Hepatocyte (in vitro differentiated cells): ENCODE data around the gene ZBTB8B. TPM values are rescaled to one million over a fixed set of nuclear protein-coding genes. Genes with fewer than 3 reads are reported as not detected.

Source experiments
- DNase-seq: peaks from one replicate; pipeline ENCODE4 v3.0.0-alpha.2; 2016; ENCODE audit warnings: low spot score
- H2AFZ ChIP-seq: fragments of 200-600 bp; sonication (generic); 2 replicates; pipeline ENCODE4 v1.6.0; 2016; ENCODE audit warnings: antibody characterized with exemption, mild to moderate bottlenecking
- H3K27ac ChIP-seq: fragments of 200-600 bp; sonication (generic); 2 replicates; pipeline ENCODE4 v1.5.1; 2016; ENCODE audit warnings: mild to moderate bottlenecking
- H3K27me3 ChIP-seq: fragments of 200-600 bp; sonication (generic); 2 replicates; pipeline ENCODE4 v1.6.1; 2016
- H3K36me3 ChIP-seq: fragments of 200-600 bp; sonication (generic); replicated peaks from 2 replicates; pipeline ENCODE4 v1.5.1; 2016; ENCODE audit warnings: low read depth; ENCODE audit not compliant: insufficient read depth
- H3K4me1 ChIP-seq: fragments of 200-600 bp; sonication (generic); 2 replicates; pipeline ENCODE4 v1.5.1; 2016; ENCODE audit warnings: mild to moderate bottlenecking, moderate library complexity; ENCODE audit not compliant: insufficient read depth
- H3K4me2 ChIP-seq: fragments of 200-600 bp; sonication (generic); 2 replicates; pipeline ENCODE4 v1.6.0; 2016
- H3K4me3 ChIP-seq: fragments of 200-600 bp; sonication (generic); 2 replicates; pipeline ENCODE4 v1.5.1; 2016; ENCODE audit warnings: mild to moderate bottlenecking
- H3K79me2 ChIP-seq: fragments of 200-600 bp; sonication (generic); 2 replicates; pipeline ENCODE4 v1.6.0; 2017; ENCODE audit warnings: mild to moderate bottlenecking
- H3K9me2 ChIP-seq: fragments of 200-600 bp; sonication (generic); replicated peaks from 2 replicates; pipeline ENCODE4 v1.6.0; 2017; ENCODE audit warnings: mild to moderate bottlenecking; ENCODE audit not compliant: insufficient read depth
- H3K9me3 ChIP-seq: fragments of 200-600 bp; sonication (generic); 2 replicates; pipeline ENCODE4 v1.5.1; 2016; ENCODE audit warnings: low read depth, mild to moderate bottlenecking
- H4K20me1 ChIP-seq: fragments of 200-600 bp; sonication (generic); 2 replicates; pipeline ENCODE4 v1.6.0; 2016; ENCODE audit warnings: mild to moderate bottlenecking; ENCODE audit not compliant: insufficient read depth, poor library complexity, severe bottlenecking
- EZH2 ChIP-seq: fragments of 200-600 bp; sonication (generic); IDR thresholded peaks from 2 replicates; pipeline ENCODE4 v1.6.1; 2016; ENCODE audit warnings: antibody characterized with exemption, mild to moderate bottlenecking, borderline replicate concordance
- EZH2phosphoT487 ChIP-seq: fragments of 200-600 bp; sonication (generic); IDR thresholded peaks from one replicate; pipeline ENCODE4 v1.6.1; 2018; ENCODE audit warnings: antibody characterized with exemption, mild to moderate bottlenecking, low read depth, moderate library complexity; ENCODE audit not compliant: unreplicated experiment, severe bottlenecking
- WGBS: methylation state at CpG from one replicate; pipeline ENCODE4 v1.1.6; 2016; ENCODE audit warnings: low lambda C conversion rate; ENCODE audit errors: missing lambda C conversion rate; 5-methylcytosine and 5-hydroxymethylcytosine counted together
- polyA plus RNA-seq: library from polyadenylated mRNA; unstranded; fragments of >200 nt; fragmentation: Nextera tagmentation; extraction: Ambion mirVana; gene quantifications from 2 replicates; pipeline ENCODE4 v1.2.1, GENCODE V29; 2016
- total RNA-seq: library from RNA; depleted of rRNA; stranded (reverse); fragments of >200 nt; gene quantifications from 2 replicates; pipeline ENCODE4 v1.2.3, GENCODE V29; 2014
- TF ChIP-seq, protein P1 (sequence below): fragments of 200-600 bp; sonication (generic); IDR thresholded peaks from 2 replicates; pipeline ENCODE4 v1.5.1; 2016; ENCODE audit warnings: antibody characterized with exemption, mild to moderate bottlenecking; ENCODE audit not compliant: poor library complexity

The ZBTB8B gene
- total and polyA plus RNA-seq, 2 experiments from 2014 or later: 0.28 to 0.90 TPM

DNA sequence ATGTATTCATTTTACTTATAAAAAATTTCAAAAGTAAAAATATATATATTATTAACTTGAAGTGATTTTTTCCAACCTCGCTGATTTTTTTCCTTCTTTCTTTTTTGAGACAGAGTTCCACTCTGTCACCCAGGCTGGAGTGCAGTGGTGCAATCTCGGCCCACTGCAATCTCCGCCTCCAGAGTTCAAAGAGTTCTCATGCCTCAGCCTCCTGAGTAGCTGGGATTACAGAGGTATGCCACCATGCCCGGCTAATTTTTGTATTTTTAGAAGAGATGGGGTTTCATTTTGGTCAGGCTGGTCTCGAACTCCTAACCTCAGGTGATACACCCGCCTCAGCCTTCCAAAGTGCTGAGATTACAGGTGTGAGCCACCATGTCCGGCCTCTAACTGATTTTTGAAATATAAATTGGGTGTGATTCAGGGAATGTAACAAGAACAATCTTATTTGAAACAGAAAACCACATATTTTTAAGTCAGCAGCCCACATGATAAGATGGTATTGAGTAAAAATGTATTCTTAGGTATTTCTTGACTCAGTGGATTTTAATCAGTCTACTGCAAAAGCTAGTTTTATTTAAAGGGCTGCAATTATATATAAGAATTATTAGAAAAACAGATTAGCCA lies 30.0 kb downstream of the ZBTB8B start:
- H3K79me2 ChIP-seq: no peaks in the 10 kb centered on the region
- no peak for DNase-seq
- H3K4me2 ChIP-seq: no peak overlapping the region
- H3K27ac ChIP-seq: peak overlapping the region; percentile 50
- TF ChIP-seq EZH2 (no peak), EZH2phosphoT487 (no peak)
- H3K36me3 ChIP-seq: no peaks in the 10 kb centered on the region
- H3K4me1 ChIP-seq: peaks cover 12% of the 10 kb centered on the region
- no peaks in the 10 kb centered on the region for H3K27me3 ChIP-seq
- 71% methylated on average over 7 of the region's 7 CpGs for whole genome bisulfite sequencing
- no peak overlapping the region for H3K4me3 ChIP-seq
- H2AFZ ChIP-seq: no peak overlapping the region
- no peaks in the 10 kb centered on the region for H3K9me3 ChIP-seq
- H4K20me1 ChIP-seq: no peaks in the 10 kb centered on the region
- no peaks in the 10 kb centered on the region for H3K9me2 ChIP-seq

GRCh38 chr1:32496127-32496526 lies 31.3 kb downstream of the ZBTB8B start:
- WGBS: 36% methylated on average over 5 of the region's 5 CpGs
- DNase-seq: peak; percentile 26
- TF ChIP-seq EZH2: no peak
- no peak for TF ChIP-seq EZH2phosphoT487
- TF ChIP-seq, protein P1, sequence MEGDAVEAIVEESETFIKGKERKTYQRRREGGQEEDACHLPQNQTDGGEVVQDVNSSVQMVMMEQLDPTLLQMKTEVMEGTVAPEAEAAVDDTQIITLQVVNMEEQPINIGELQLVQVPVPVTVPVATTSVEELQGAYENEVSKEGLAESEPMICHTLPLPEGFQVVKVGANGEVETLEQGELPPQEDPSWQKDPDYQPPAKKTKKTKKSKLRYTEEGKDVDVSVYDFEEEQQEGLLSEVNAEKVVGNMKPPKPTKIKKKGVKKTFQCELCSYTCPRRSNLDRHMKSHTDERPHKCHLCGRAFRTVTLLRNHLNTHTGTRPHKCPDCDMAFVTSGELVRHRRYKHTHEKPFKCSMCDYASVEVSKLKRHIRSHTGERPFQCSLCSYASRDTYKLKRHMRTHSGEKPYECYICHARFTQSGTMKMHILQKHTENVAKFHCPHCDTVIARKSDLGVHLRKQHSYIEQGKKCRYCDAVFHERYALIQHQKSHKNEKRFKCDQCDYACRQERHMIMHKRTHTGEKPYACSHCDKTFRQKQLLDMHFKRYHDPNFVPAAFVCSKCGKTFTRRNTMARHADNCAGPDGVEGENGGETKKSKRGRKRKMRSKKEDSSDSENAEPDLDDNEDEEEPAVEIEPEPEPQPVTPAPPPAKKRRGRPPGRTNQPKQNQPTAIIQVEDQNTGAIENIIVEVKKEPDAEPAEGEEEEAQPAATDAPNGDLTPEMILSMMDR: no peak
- Histone ChIP-seq H3K9me2 (no peaks in the 10 kb centered on the region), H2AFZ (no peak overlapping the region), H3K79me2 (no peaks in the 10 kb centered on the region), H3K36me3 (no peaks in the 10 kb centered on the region), H3K4me2 (peak overlapping the region; percentile 40), H3K4me3 (no peak overlapping the region), H4K20me1 (no peaks in the 10 kb centered on the region), H3K27me3 (no peaks in the 10 kb centered on the region), H3K27ac (peak overlapping the region; percentile 50), H3K9me3 (no peaks in the 10 kb centered on the region), H3K4me1 (peaks cover 13% of the 10 kb centered on the region)

DNA sequence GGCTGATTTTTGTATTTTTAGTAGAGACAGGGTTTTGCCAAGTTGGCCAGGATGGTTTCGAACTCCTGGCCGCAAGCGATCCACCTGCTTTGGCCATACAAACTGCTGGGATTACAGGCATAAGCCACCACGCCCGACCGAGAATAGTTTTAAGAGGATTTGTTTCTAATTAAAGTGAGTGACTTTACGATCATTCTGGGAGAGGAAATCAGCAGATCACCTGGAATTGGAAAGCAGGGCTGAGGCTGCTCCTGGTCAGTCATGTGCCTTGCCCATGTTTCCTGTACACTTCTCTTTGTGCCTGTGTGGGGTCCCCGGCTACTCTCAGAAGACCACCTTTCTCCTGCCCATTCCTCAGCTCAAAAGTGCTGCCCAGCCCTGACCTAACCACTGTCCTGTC lies 33.9 kb downstream of the ZBTB8B start:
- H3K9me2 ChIP-seq: no peaks in the 10 kb centered on the region
- H3K4me1 ChIP-seq: peaks cover 18% of the 10 kb centered on the region
- H3K36me3 ChIP-seq: no peaks in the 10 kb centered on the region
- no peaks in the 10 kb centered on the region for H4K20me1 ChIP-seq
- no peak overlapping the region for H2AFZ ChIP-seq
- H3K4me2 ChIP-seq: no peak overlapping the region
- WGBS: 84% methylated on average over 8 of the region's 8 CpGs
- H3K79me2 ChIP-seq: no peaks in the 10 kb centered on the region
- H3K9me3 ChIP-seq: no peaks in the 10 kb centered on the region
- no peak overlapping the region for H3K27ac ChIP-seq
- H3K27me3 ChIP-seq: no peaks in the 10 kb centered on the region
- DNase-seq: no peak
- H3K4me3 ChIP-seq: no peak overlapping the region
- TF ChIP-seq, protein P1: no peak
- no peak for TF ChIP-seq EZH2
- TF ChIP-seq EZH2phosphoT487: no peak

- Histone ChIP-seq H3K79me2 (no peaks in the 10 kb centered on the region), H3K4me1 (peaks cover 11% of the 10 kb centered on the region), H4K20me1 (no peaks in the 10 kb centered on the region), H2AFZ (peak overlapping the region; percentile 87), H3K4me2 (peak overlapping the region; percentile 79), H3K4me3 (peak overlapping the region; percentile 84), H3K27ac (peak overlapping the region; percentile 85), H3K27me3 (no peaks in the 10 kb centered on the region), H3K36me3 (no peaks in the 10 kb centered on the region), H3K9me3 (no peaks in the 10 kb centered on the region), H3K9me2 (no peaks in the 10 kb centered on the region)
- TF ChIP-seq EZH2: no peak
- TF ChIP-seq, protein P1: peak; percentile 12
- peak; percentile 86 for DNase-seq
- WGBS: 7% methylated on average over 18 of the region's 99 CpGs
Observed at GRCh38 chr1:32500387-32501209, 35.7 kb downstream of the ZBTB8B start.
